HG02571 (cell line): ENCODE measurements around the gene ZBTB21.

Source experiments
- ATAC-seq: cut with Tn5 transposase; IDR thresholded peaks from one replicate; pipeline ENCODE4 v1.9.1; 2021; ENCODE audit warnings: mild to moderate bottlenecking, moderate library complexity; ENCODE audit not compliant: unreplicated experiment

Gene ZBTB21

GRCh38 chr21:42021371-42022090, 11.4 kb upstream of the ZBTB21 start:
- no peak for ATAC-seq

GRCh38 chr21:42019706-42020105, 9.5 kb upstream of the ZBTB21 start:
- no peak for ATAC-seq

GRCh38 chr21:42019101-42019605, 9.0 kb upstream of the ZBTB21 start:
- ATAC-seq, result no peak

GRCh38 chr21:42017022-42017421, 6.9 kb upstream of the ZBTB21 start:
- no peak for ATAC-seq

- no peak for ATAC-seq
Measured at GRCh38 chr21:42016364-42016985, 6.3 kb upstream of the ZBTB21 start.

GRCh38 chr21:42013931-42014330, 3.8 kb upstream of the ZBTB21 start:
- ATAC-seq, result no peak

GRCh38 chr21:42013376-42013775, 3.2 kb upstream of the ZBTB21 start:
- no peak for ATAC-seq

GRCh38 chr21:42012763-42013329, 2.7 kb upstream of the ZBTB21 start:
- no peak for ATAC-seq

- no peak for ATAC-seq
Measured at GRCh38 chr21:42012344-42012743, 2.2 kb upstream of the ZBTB21 start.

GRCh38 chr21:42010507-42011495, 641 bp upstream of the ZBTB21 start:
- peak; percentile 11 for ATAC-seq

GRCh38 chr21:42009018-42009830, 936 bp downstream of the ZBTB21 start:
- peak; percentile 13 for ATAC-seq

GRCh38 chr21:42007356-42007940, 2.7 kb downstream of the ZBTB21 start:
- ATAC-seq, result no peak

GRCh38 chr21:42006765-42007164, 3.4 kb downstream of the ZBTB21 start:
- no peak for ATAC-seq

- ATAC-seq, result no peak
Measured at GRCh38 chr21:42004406-42005199, 5.6 kb downstream of the ZBTB21 start.

GRCh38 chr21:42003051-42003461, 7.1 kb downstream of the ZBTB21 start:
- ATAC-seq, result no peak

- ATAC-seq, result peak; percentile 72
Measured at GRCh38 chr21:42002421-42002958, 7.7 kb downstream of the ZBTB21 start.

GRCh38 chr21:42001781-42002180, 8.4 kb downstream of the ZBTB21 start:
- no peak for ATAC-seq

- no peak for ATAC-seq
Measured at GRCh38 chr21:42000908-42001307, 9.3 kb downstream of the ZBTB21 start.

GRCh38 chr21:41997657-41998056, 12.5 kb downstream of the ZBTB21 start:
- no peak for ATAC-seq
